CD8-positive, alpha-beta memory T cell (primary cell): ENCODE data around the gene BOLA3. TPM values are rescaled to one million over a fixed set of nuclear protein-coding genes. Genes with fewer than 3 reads are reported as not detected.
"Not testable (repeated sequence)": the region's sequence is repeated elsewhere in the genome, so short reads cannot be mapped to it uniquely, and the experiment has no call there.

Source experiments
- CTCF ChIA-PET: fragments of 350-600 bp; sonication (Branson Sonifier 250); formaldehyde crosslinking; loops from one replicate; lab custom pipeline; 2021; ENCODE audit warnings: antibody characterized with exemption; lab: Charles Lee
- POLR2A ChIA-PET: fragments of 350-600 bp; sonication (Branson Sonifier 250); formaldehyde crosslinking; loops from one replicate; lab custom pipeline; 2021; ENCODE audit warnings: antibody characterized with exemption; lab: Charles Lee
- DNase-seq, 5 donors: peaks; one replicate each; pipeline versions ENCODE4 v3.0.0 to v3.0.0-alpha.2; 2020 to 2022; ENCODE audit warnings: mixed read lengths in 1 of 5
- H3K27ac ChIP-seq: one replicate; pipeline ENCODE4 v1.7.0; 2013; ENCODE audit warnings: low read depth, mild to moderate bottlenecking, low read length, moderate library complexity
- H3K27me3 ChIP-seq: 2 replicates; pipeline ENCODE4 v1.7.0; 2013; ENCODE audit warnings: low read length, mild to moderate bottlenecking; ENCODE audit not compliant: insufficient read depth, poor library complexity, severe bottlenecking
- H3K36me3 ChIP-seq: 2 replicates; pipeline ENCODE4 v1.7.0; 2013; ENCODE audit warnings: mild to moderate bottlenecking, low read length, moderate library complexity; ENCODE audit not compliant: insufficient read depth
- H3K4me1 ChIP-seq: 2 replicates; pipeline ENCODE4 v1.7.0; 2013; ENCODE audit warnings: mild to moderate bottlenecking, low read length, moderate library complexity; ENCODE audit not compliant: insufficient read depth
- H3K4me3 ChIP-seq: 2 replicates; pipeline ENCODE4 v1.7.0; 2013; ENCODE audit warnings: mild to moderate bottlenecking, low read length
- H3K9me3 ChIP-seq: 2 replicates; pipeline ENCODE4 v1.7.0; 2013; ENCODE audit warnings: mild to moderate bottlenecking, low read length
- H3K27ac Mint-ChIP-seq, 8 donors: one replicate each; pipeline ENCODE4 v1.8.0; 2020 to 2021; ENCODE audit warnings: mixed read lengths in 8 of 8, mild to moderate bottlenecking in 6 of 8, inconsistent platforms in 3 of 8, moderate library complexity in 3 of 8
- H3K27me3 Mint-ChIP-seq, 2 donors: one replicate each; pipeline ENCODE4 v1.8.0; 2020 to 2021; ENCODE audit warnings: mixed read lengths in 2 of 2, mild to moderate bottlenecking in 1 of 2, moderate library complexity in 1 of 2
- H3K36me3 Mint-ChIP-seq, 3 donors: one replicate each; pipeline ENCODE4 v1.8.0; 2020 to 2021; ENCODE audit warnings: mixed read lengths in 3 of 3, inconsistent platforms in 1 of 3, mild to moderate bottlenecking in 1 of 3
- H3K4me1 Mint-ChIP-seq, 3 donors: one replicate each; pipeline ENCODE4 v1.8.0; 2020 to 2021; ENCODE audit warnings: mixed read lengths in 3 of 3, inconsistent platforms in 1 of 3, mild to moderate bottlenecking in 1 of 3
- H3K4me3 Mint-ChIP-seq, 7 donors: one replicate each; pipeline ENCODE4 v1.8.0; 2020 to 2021; ENCODE audit warnings: mixed read lengths in 7 of 7, mild to moderate bottlenecking in 6 of 7, moderate library complexity in 4 of 7, inconsistent platforms in 2 of 7
- H3K9me3 Mint-ChIP-seq, 5 donors: one replicate each; pipeline ENCODE4 v1.8.0; 2020 to 2022; ENCODE audit warnings: mixed read lengths in 5 of 5, mild to moderate bottlenecking in 3 of 5, moderate library complexity in 2 of 5, inconsistent platforms in 1 of 5
- polyA plus RNA-seq: library from polyadenylated mRNA; unstranded; fragments of 300-500 nt; fragmentation: Illumina TruSeq; gene quantifications from one replicate; pipeline ENCODE4 v1.2.3, GENCODE V29; 2021
- total RNA-seq, 2 experiments: library from RNA; stranded (reverse); gene quantifications; one replicate each; pipeline ENCODE4 v1.2.3, GENCODE V29; 2021

The BOLA3 gene
- total and polyA plus RNA-seq, 3 experiments from 2014 or later = 74.1 to 133 (median 131) TPM

DNA sequence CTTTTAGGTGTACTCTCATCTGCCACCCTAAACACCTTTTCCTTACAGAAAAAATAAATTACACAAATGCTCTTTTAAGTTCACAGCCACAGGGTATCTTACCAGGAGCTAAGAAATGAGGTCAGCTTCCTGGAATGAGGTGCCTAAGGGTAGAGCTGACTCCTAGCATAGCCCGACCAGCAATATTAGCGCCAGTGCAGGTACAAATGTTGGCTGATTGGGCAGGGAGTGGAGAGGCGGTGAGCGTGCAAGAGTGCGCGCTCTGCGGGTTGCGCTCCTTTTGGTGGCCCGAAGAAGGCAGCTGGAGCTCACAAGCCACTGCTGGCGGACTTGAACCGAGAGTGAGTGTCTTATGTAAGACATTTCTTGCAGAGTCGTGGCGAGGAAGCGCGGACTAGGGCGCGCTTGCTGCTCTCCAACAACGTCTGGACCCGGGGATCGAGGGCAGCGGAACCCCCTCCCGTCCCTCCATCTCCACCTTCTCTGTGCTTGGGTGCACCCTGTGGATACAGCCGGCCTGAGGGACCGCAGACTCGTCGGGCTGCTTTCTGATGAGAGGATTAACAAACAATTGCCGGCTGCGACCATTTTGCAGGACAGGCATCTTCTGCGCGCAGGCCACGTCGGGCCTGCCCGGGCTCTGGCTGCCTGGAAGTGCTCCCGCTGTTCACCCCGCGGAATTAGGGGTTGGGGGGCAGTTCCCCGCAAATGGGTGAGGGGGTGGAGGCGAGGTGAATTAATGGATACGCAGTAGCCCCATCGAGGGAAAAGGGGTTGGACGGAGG, 17.3 kb downstream of the BOLA3 start:
- DNase-seq = no peak
- Histone ChIP-seq H3K4me3 (no peak overlapping the region), H3K9me3 (no peaks in the 10 kb centered on the region), H3K36me3 (no peaks in the 10 kb centered on the region), H3K4me1 (no peaks in the 10 kb centered on the region), H3K27me3 (no peaks in the 10 kb centered on the region), H3K27ac (no peak overlapping the region)
- H3K36me3 Mint-ChIP-seq = peaks cover 6 to 20% (median 11%) of the 10 kb centered on the region in 3 donors
- H3K27ac Mint-ChIP-seq = peak overlapping the region in 1 of 8 donors; percentile 91
- ChIA-PET POLR2A (no interaction called here), CTCF (no interaction called here)
- H3K9me3 Mint-ChIP-seq = no peaks in the 10 kb centered on the region
- H3K27me3 Mint-ChIP-seq = peaks cover 2 to 38% of the 10 kb centered on the region in 2 donors
- no peaks in the 10 kb centered on the region for H3K4me1 Mint-ChIP-seq
- H3K4me3 Mint-ChIP-seq = no peak overlapping the region

DNA sequence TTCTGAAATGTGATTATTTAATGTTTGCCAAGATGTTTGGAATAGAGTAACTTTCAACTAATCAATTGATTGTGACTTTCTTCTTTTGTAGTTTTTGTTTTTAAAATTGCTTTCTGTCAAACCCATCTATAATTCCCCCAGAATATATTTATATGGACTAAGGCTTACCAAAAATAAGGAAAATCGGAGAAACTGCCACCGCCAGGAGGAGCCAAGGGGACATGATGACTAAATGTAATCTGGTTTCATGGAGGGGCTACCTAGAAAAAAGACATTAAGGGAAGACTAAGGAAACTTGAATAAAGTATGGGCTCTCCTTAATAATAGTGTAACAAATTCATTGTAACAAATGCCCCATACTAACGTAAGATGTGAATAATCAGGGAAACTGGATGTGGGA, 19.5 kb downstream of the BOLA3 start:
- H3K4me3 Mint-ChIP-seq = no peak overlapping the region
- no peak for DNase-seq
- Histone ChIP-seq H3K9me3 (no peaks in the 10 kb centered on the region), H3K36me3 (no peaks in the 10 kb centered on the region), H3K4me1 (no peaks in the 10 kb centered on the region), H3K27me3 (no peaks in the 10 kb centered on the region), H3K4me3 (no peak overlapping the region), H3K27ac (no peak overlapping the region)
- peaks cover 3 to 38% of the 10 kb centered on the region in 2 donors for H3K27me3 Mint-ChIP-seq
- H3K4me1 Mint-ChIP-seq = no peaks in the 10 kb centered on the region
- peaks cover 0 to 5% (median 1%) of the 10 kb centered on the region in 3 donors for H3K36me3 Mint-ChIP-seq
- ChIA-PET CTCF (no interaction called here), POLR2A (no interaction called here)
- H3K9me3 Mint-ChIP-seq = no peaks in the 10 kb centered on the region
- H3K27ac Mint-ChIP-seq = peak overlapping the region in 1 of 8 donors; percentile 47

DNA sequence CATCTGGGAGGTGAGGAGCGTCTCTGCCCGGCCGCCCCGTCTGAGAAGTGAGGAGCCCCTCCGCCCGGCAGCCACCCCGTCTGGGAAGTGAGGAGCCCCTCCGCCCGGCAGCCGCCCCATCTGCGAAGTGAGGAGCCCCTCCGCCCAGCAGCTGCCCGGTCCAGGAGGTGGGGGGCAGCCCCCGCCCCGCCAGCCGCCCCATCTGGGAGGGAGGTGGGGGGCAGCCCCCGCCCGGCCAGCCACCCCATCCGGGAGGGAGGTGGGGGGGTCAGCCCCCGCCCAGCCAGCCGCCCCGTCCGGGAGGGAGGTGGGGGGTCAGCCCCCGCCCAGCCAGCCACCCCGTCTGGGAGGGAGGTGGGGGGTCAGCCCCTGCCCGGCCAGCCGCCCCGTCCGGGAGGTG, 23.8 kb downstream of the BOLA3 start:
- H3K27ac Mint-ChIP-seq, H3K27me3 ChIP-seq, H3K4me3 Mint-ChIP-seq, H3K27ac ChIP-seq, H3K4me3 ChIP-seq, DNase-seq, CTCF ChIA-PET, H3K4me1 ChIP-seq, POLR2A ChIA-PET, H3K36me3 ChIP-seq: not testable (repeated sequence)
- peaks cover 5 to 12% (median 6%) of the 10 kb centered on the region in 3 donors for H3K36me3 Mint-ChIP-seq
- peaks cover 1 to 13% of the 10 kb centered on the region in 2 donors for H3K27me3 Mint-ChIP-seq
- H3K9me3 Mint-ChIP-seq = peaks cover 6 to 19% (median 16%) of the 10 kb centered on the region in 5 donors
- peaks cover 11% of the 10 kb centered on the region for H3K9me3 ChIP-seq
- peaks cover 9 to 13% (median 12%) of the 10 kb centered on the region in 3 donors for H3K4me1 Mint-ChIP-seq

DNA sequence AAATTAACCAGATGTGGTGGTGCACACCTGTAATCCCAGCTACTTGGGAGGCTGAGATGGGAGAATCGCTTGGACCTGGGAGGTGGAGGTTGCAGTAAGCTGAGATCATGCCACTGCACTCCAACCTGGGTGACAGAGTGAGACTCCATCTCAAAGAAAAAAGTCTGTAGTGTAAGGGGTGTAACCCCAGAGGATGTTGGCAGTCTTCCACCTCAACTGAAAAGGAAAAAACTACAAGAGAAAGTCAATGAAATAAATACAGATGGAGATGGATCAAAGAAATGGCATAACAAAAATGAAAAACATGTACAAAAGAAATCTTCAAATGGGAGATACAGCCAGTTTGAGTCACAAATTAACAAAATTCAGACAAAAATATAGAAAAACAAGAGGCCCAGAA, 25.9 kb downstream of the BOLA3 start:
- ChIA-PET POLR2A (interaction anchor here (2.3 kb wide), 1 partner anchor 57 kb away, joined by 22 read pairs; the partner anchor contains the start of gene MOB1A), CTCF (interaction anchor here (1.1 to 2.0 kb wide), 3 partner anchors 26 to 77 kb away, joined by 3 to 6 read pairs (median 5); partner anchors contain the start of genes BOLA3 and MTHFD2)
- Mint-ChIP-seq H3K4me1 (peaks cover 9 to 13% (median 12%) of the 10 kb centered on the region in 3 donors), H3K9me3 (peaks cover 6 to 19% (median 16%) of the 10 kb centered on the region in 5 donors), H3K4me3 (peak overlapping the region in 4 of 7 donors; percentile 3 to 37 (median 26)), H3K36me3 (peaks cover 5 to 12% (median 6%) of the 10 kb centered on the region in 3 donors)
- H3K4me1 ChIP-seq, H3K27me3 ChIP-seq, H3K27ac ChIP-seq, H3K27me3 Mint-ChIP-seq, DNase-seq, H3K27ac Mint-ChIP-seq, H3K4me3 ChIP-seq, H3K36me3 ChIP-seq: not testable (repeated sequence)
- H3K9me3 ChIP-seq = peaks cover 11% of the 10 kb centered on the region

DNA sequence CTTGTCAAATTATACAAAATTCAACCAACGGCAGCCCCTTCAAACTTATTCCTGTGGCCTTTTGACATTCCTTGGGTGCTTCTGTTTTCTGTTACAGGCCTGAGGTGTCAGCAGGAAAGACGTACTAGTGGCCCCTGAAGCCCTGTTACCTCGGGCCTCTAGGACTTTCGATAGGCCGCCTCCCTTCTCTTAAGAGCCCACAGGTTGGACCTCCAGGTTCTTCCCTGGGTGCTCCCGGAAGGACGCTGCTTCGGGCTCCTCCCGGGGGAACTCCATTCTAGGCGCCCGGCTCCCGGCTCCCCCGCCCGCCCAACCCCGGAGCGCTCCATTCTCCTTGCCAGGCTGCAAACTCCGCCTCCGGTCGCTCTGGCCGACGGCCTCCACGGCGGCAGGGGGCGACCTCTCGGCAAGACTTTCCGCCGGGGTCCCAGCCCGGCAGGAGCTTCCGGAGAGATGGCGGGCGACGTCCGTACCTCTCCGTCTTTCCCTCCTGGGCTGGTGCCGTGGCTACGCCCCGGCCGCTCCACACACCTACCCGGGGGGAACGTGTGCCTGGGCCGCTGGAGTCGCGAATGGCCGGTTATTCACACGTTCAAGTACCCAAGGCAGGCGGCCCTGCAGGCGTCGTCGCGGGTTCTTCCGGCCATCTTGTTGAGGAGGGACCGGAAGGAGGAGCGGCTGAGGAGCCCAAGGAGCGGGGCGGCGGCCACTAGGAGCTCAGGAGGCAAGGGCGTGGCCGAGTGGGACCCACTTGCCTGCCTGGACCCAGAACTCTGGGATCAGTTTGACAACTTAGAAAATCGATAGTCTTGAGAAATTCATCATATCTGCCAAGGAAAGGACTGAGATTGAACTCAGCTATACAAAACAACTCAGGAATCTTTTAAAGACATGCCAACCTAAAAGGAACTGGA, 27.5 kb downstream of the BOLA3 start:
- Mint-ChIP-seq H3K9me3 (peaks cover 6 to 19% (median 16%) of the 10 kb centered on the region in 5 donors), H3K36me3 (peaks cover 5 to 12% (median 6%) of the 10 kb centered on the region in 3 donors), H3K27me3 (peaks cover 2 to 5% of the 10 kb centered on the region in 2 donors), H3K4me1 (peaks cover 9 to 13% (median 12%) of the 10 kb centered on the region in 3 donors), H3K27ac (peak overlapping the region; percentile 66 to 97 (median 92)), H3K4me3 (peak overlapping the region; percentile 84 to 95 (median 89))
- H3K27ac ChIP-seq = peak overlapping the region; percentile 76
- ChIA-PET POLR2A (interaction anchor here (0.6 to 2.3 kb wide), 9 partner anchors 10 to 292 kb away, joined by 3 to 22 read pairs (median 4); partner anchors contain the start of genes BOLA3, DGUOK, MOB1A and MTHFD2), CTCF (interaction anchor here (0.6 to 2.0 kb wide), 13 partner anchors 10 to 383 kb away, joined by 3 to 16 read pairs (median 4); partner anchors contain the start of genes BOLA3, DGUOK, MTHFD2 and STAMBP)
- peaks cover 7% of the 10 kb centered on the region for H3K4me1 ChIP-seq
- H3K9me3 ChIP-seq = peaks cover 11% of the 10 kb centered on the region
- H3K4me3 ChIP-seq = peak overlapping the region; percentile 75
- no peaks in the 10 kb centered on the region for H3K36me3 ChIP-seq
- DNase-seq = peak; percentile 69 to 87 (median 78)
- H3K27me3 ChIP-seq = no peaks in the 10 kb centered on the region

DNA sequence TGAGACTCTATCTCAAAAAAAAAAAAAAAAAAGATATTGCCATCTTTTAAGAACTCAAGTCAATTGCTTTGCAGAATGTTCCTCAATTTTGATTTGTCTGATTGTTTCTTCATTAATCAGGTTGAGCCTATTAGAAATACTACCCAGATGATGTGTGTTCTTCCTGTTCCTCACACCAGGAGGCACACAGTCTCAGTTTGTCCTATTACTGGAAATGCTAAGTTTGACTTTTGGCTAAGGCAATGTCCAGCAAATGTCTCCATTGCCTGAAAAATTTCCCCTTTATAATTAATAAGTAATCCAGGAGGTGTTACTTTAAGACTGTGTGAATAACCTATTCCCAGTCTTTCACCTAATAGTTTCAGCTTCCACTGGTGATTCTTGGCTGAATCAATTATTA, 28.4 kb downstream of the BOLA3 start:
- Mint-ChIP-seq H3K4me1 (peaks cover 9 to 13% (median 12%) of the 10 kb centered on the region in 3 donors), H3K4me3 (peak overlapping the region in 1 of 7 donors; percentile 89), H3K9me3 (peaks cover 6 to 19% (median 16%) of the 10 kb centered on the region in 5 donors), H3K36me3 (peaks cover 5 to 16% (median 6%) of the 10 kb centered on the region in 3 donors), H3K27me3 (peaks cover 5 to 8% of the 10 kb centered on the region in 2 donors), H3K27ac (no peak overlapping the region)
- no peaks in the 10 kb centered on the region for H3K36me3 ChIP-seq
- ChIA-PET CTCF (interaction anchor here (1.6 kb wide), 1 partner anchor 31 kb away, joined by 3 read pairs; no protein-coding TSS in a partner anchor), POLR2A (interaction anchor here (1.5 kb wide), 1 partner anchor 291 kb away, joined by 9 read pairs; the partner anchor contains the start of gene STAMBP)
- no peak for DNase-seq
- peak overlapping the region; percentile 3 for H3K27ac ChIP-seq
- H3K27me3 ChIP-seq = no peaks in the 10 kb centered on the region
- peaks cover 11% of the 10 kb centered on the region for H3K9me3 ChIP-seq
- peak overlapping the region; percentile 15 for H3K4me3 ChIP-seq
- peaks cover 7% of the 10 kb centered on the region for H3K4me1 ChIP-seq

DNA sequence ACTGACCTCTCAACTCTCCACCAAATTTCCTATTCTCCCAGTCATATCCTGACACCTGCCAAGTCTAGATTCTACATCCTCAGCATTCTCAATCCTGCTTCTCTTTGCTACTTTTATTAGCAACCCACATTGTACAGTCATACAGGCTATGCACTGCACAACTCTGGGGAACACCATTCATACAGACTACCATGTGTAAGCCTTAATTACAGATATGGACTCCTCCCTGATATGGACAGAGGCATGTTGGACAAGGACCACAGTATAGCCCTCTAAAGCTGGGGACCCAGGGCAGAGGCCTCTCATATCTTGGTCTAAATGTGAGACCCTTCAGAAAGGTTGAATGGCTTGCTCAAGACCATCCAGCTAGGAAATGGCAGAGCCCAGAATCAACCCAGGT, 36.3 kb downstream of the BOLA3 start:
- H3K27ac Mint-ChIP-seq = no peak overlapping the region
- Histone ChIP-seq H3K27ac (no peak overlapping the region), H3K4me3 (no peak overlapping the region), H3K9me3 (no peaks in the 10 kb centered on the region), H3K4me1 (no peaks in the 10 kb centered on the region), H3K36me3 (no peaks in the 10 kb centered on the region), H3K27me3 (no peaks in the 10 kb centered on the region)
- ChIA-PET POLR2A (interaction anchor here (0.6 kb wide), 1 partner anchor 80 kb away, joined by 3 read pairs; no protein-coding TSS in a partner anchor), CTCF (interaction anchor here (2.1 kb wide), 1 partner anchor 9 kb away, joined by 6 read pairs; no protein-coding TSS in a partner anchor)
- H3K4me3 Mint-ChIP-seq = no peak overlapping the region
- H3K9me3 Mint-ChIP-seq = no peaks in the 10 kb centered on the region
- no peak for DNase-seq
- peaks cover 0 to 8% (median 0%) of the 10 kb centered on the region in 3 donors for H3K36me3 Mint-ChIP-seq
- H3K27me3 Mint-ChIP-seq = peaks cover 5 to 17% of the 10 kb centered on the region in 2 donors
- no peaks in the 10 kb centered on the region for H3K4me1 Mint-ChIP-seq
